A673 (cell line): ENCODE measurements around the gene CAVIN2.

Experiments used
- CTCF ChIP-seq: fragments of 300-800, 200-600 bp; sonication (generic); conservative IDR thresholded peaks from 2 replicates; pipeline ENCODE4 v1.5.1; 2017; ENCODE audit warnings: low read depth, mild to moderate bottlenecking, antibody characterized with exemption, low read length, moderate library complexity, mixed read lengths
- EZH2 ChIP-seq: fragments of 200-600 bp; sonication (generic); IDR thresholded peaks from 2 replicates; pipeline ENCODE4 v1.6.1; 2017; ENCODE audit warnings: borderline replicate concordance, low read depth, mild to moderate bottlenecking, mixed read lengths, antibody characterized with exemption, low read length; ENCODE audit not compliant: poor library complexity, severe bottlenecking

DNA sequence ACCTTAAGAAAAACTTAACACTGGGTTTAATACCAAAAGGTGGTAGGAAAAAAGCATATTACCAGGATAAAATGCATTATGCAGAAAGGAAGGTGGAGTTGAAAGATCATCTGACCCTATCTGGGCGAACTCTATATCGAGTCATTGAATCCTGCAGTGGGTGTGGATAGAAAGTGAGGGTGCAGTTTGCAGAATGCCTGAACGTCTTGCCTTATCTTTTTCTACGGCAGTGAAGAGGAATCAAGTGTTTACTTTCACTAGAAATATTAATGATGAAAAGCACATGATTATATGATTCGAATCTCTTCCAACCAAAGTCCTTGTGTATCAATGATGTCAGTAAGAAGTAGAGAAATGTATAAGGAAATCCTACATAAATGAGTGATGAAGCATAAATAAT is 4.3 kb upstream of the CAVIN2 start:
- no peak for TF ChIP-seq CTCF
- no peak for TF ChIP-seq EZH2
